ENCODE measurements around the gene SLC66A2.

Gene SLC66A2

DNA sequence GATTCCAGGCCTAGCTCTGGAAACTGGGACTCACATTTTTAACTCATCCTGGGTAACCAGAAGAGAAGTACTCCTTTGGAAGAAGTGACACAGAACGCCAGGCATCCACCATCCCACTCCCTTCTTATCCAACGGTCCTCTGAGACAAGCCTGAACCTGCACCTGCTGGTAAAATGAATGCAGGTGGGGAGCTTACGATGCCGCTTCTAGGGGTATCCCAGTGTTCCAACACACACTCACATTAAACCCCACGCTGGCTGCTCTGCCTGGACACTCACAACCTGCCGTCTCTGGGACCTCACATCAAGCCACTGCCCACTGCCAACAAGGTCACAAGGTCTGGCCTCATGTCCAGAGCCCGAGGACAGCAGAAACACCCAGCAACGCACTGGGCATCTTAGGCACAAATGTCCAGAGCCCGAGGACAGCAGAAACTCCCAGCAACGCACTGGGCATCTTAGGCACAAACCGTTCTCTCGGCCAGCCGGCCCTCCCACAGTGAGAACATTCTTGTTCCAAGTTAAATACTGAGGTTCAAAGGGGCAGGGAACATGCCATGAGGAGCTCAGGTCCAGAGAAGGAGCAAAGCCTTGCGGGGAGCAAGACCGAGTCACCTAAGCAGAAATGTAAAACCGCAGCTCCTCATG lies 9.9 kb downstream of the SLC66A2 start:
- Mint-ChIP-seq H3K9me3 (peaks cover 4% of the 10 kb centered on the region), H3K36me3 (ENCODE audit: low read depth) (peaks cover 30% of the 10 kb centered on the region), H3K4me3 (no peak overlapping the region), H3K27ac (no peak overlapping the region), H3K4me1 (ENCODE audit: low read depth) (peaks cover 8% of the 10 kb centered on the region), H3K27me3 (ENCODE audit: low read depth) (no peaks in the 10 kb centered on the region)
- DNase-seq (ENCODE audit: low spot score) = no peak

DNA sequence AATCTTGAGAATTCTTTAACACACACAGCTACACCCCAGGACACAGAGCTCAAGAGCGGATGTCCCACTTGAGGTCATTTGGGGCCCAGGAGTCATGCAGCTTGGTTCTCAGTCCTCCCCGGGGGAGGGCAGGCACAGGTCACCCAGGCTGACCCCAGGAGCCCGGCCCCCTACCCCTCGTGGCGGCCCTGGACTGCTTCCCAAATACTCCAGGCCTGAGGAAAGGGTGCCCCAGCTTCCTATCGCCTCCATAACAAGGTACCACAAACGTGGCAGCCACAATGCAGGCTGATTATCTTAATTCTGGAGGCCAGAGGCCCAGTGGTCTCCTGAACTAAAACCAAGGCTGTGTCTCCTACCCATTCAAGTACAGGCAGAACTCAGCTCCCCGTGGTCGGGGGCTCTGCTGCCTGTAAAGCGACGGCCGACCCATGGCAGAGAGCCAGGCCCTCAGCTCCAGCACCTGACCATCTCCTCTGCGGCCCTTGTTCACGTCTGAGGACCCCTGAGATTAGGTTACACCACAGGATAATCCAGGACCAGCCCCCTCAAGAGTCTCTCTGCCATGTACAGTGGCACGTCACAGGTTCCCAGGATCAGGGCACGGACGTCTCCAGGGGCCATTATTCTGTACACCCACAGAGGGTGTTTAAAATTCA lies 10.5 kb downstream of the SLC66A2 start:
- Mint-ChIP-seq H3K27me3 (ENCODE audit: low read depth) (no peaks in the 10 kb centered on the region), H3K27ac (no peak overlapping the region), H3K9me3 (peaks cover 9% of the 10 kb centered on the region), H3K36me3 (ENCODE audit: low read depth) (peaks cover 36% of the 10 kb centered on the region), H3K4me1 (ENCODE audit: low read depth) (peaks cover 8% of the 10 kb centered on the region), H3K4me3 (no peak overlapping the region)
- DNase-seq (ENCODE audit: low spot score) = no peak

DNA sequence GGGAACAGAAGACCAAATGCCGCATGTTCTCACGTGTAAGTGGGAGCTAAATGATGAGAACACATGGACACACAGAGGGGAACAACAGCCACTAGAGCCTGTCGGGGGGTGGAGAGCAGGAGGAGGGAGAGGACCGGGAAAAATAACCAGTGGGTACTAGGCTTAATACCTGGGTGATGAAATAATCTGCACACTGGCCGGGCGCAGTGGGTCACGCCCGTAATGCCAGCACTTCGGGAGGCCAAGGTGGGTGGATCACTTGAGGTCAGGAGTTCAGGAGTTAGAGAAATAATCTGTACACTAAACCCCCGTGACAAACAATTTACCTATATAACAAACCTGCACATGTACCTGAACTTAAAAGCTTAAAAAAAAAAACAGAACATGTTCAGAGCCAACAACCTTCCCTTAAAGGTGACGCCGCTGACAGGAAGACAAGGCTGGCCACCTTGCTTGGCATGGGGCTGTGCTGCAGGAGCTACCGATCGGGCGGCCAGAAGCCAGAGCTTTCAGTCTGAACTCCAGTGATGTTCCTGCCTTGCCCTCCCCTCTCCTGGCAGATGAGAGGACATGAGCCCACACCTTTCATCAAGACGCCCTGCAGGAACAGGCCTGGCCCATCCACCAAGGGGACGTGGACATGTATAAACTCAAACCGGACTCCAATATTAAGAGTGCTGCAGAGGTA lies 11.2 kb downstream of the SLC66A2 start:
- Mint-ChIP-seq H3K36me3 (ENCODE audit: low read depth) (peaks cover 43% of the 10 kb centered on the region), H3K9me3 (peaks cover 16% of the 10 kb centered on the region), H3K27ac (no peak overlapping the region), H3K4me3 (no peak overlapping the region), H3K27me3 (ENCODE audit: low read depth) (no peaks in the 10 kb centered on the region), H3K4me1 (ENCODE audit: low read depth) (peaks cover 7% of the 10 kb centered on the region)
- no peak for DNase-seq (ENCODE audit: low spot score)

DNA sequence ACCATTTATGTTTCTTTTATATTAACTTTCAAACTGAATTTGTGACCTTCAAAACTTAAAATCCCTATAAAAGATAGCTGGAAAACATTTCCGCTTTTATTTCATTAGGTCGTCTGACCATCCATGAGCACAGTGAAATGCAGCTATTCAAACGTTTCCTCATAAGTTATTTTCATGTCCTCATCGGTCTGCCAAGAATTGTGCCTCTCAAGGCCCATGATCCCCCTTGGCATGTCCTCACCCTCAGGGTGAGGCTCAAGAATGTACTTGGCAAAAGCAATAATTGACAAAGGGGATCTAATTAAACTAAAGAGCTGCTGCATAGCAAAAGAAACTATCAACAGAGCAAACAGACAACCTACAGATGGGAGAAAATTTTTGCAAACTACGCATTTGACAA lies 12.4 kb downstream of the SLC66A2 start:
- no peak overlapping the region for H3K27ac Mint-ChIP-seq
- no peaks in the 10 kb centered on the region for H3K4me1 Mint-ChIP-seq (ENCODE audit: low read depth)
- H3K9me3 Mint-ChIP-seq = peaks cover 17% of the 10 kb centered on the region
- peaks cover 53% of the 10 kb centered on the region for H3K36me3 Mint-ChIP-seq (ENCODE audit: low read depth)
- DNase-seq (ENCODE audit: low spot score) = no peak
- H3K4me3 Mint-ChIP-seq = no peak overlapping the region
- H3K27me3 Mint-ChIP-seq (ENCODE audit: low read depth) = no peaks in the 10 kb centered on the region

GRCh38 chr18:79938196-79938595 lies 13.3 kb downstream of the SLC66A2 start:
- Mint-ChIP-seq H3K36me3 (ENCODE audit: low read depth) (peaks cover 62% of the 10 kb centered on the region), H3K9me3 (peaks cover 24% of the 10 kb centered on the region), H3K4me3 (no peak overlapping the region), H3K27me3 (ENCODE audit: low read depth) (no peaks in the 10 kb centered on the region), H3K27ac (peak overlapping the region; percentile 41), H3K4me1 (ENCODE audit: low read depth) (no peaks in the 10 kb centered on the region)
- DNase-seq (ENCODE audit: low spot score) = no peak

GRCh38 chr18:79937103-79937860 lies 14.2 kb downstream of the SLC66A2 start:
- H3K27ac Mint-ChIP-seq = no peak overlapping the region
- no peaks in the 10 kb centered on the region for H3K27me3 Mint-ChIP-seq (ENCODE audit: low read depth)
- no peaks in the 10 kb centered on the region for H3K4me1 Mint-ChIP-seq (ENCODE audit: low read depth)
- peaks cover 33% of the 10 kb centered on the region for H3K9me3 Mint-ChIP-seq
- H3K36me3 Mint-ChIP-seq (ENCODE audit: low read depth) = peaks cover 72% of the 10 kb centered on the region
- no peak for DNase-seq (ENCODE audit: low spot score)
- no peak overlapping the region for H3K4me3 Mint-ChIP-seq

DNA sequence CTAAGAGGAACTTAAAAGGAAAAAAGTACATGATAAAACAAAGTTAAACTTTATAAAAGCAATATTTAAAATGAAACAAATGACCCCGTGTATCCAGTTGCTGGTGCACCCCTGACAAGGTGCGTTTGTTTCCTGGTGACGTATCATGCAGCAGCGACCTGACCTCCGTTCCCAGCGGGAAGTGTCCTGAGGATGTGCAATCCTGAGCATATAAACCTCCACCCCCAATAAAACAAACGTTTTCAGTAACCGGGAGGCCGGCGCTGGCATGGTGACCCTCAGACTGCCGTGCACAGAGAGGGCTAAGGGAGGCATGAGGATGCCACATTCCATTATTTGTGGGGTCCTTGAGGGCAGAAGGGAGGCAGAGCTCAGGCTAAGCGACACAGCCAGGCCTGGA lies 14.8 kb downstream of the SLC66A2 start:
- Mint-ChIP-seq H3K27ac (no peak overlapping the region), H3K36me3 (ENCODE audit: low read depth) (peaks cover 72% of the 10 kb centered on the region), H3K4me3 (no peak overlapping the region), H3K9me3 (peaks cover 38% of the 10 kb centered on the region), H3K4me1 (ENCODE audit: low read depth) (no peaks in the 10 kb centered on the region), H3K27me3 (ENCODE audit: low read depth) (no peaks in the 10 kb centered on the region)
- DNase-seq (ENCODE audit: low spot score) = no peak

GRCh38 chr18:79935925-79936324 lies 15.5 kb downstream of the SLC66A2 start:
- H3K27ac Mint-ChIP-seq = no peak overlapping the region
- peaks cover 44% of the 10 kb centered on the region for H3K9me3 Mint-ChIP-seq
- H3K4me1 Mint-ChIP-seq (ENCODE audit: low read depth) = no peaks in the 10 kb centered on the region
- H3K27me3 Mint-ChIP-seq (ENCODE audit: low read depth) = no peaks in the 10 kb centered on the region
- H3K4me3 Mint-ChIP-seq = no peak overlapping the region
- H3K36me3 Mint-ChIP-seq (ENCODE audit: low read depth) = peaks cover 77% of the 10 kb centered on the region
- DNase-seq (ENCODE audit: low spot score) = no peak

DNA sequence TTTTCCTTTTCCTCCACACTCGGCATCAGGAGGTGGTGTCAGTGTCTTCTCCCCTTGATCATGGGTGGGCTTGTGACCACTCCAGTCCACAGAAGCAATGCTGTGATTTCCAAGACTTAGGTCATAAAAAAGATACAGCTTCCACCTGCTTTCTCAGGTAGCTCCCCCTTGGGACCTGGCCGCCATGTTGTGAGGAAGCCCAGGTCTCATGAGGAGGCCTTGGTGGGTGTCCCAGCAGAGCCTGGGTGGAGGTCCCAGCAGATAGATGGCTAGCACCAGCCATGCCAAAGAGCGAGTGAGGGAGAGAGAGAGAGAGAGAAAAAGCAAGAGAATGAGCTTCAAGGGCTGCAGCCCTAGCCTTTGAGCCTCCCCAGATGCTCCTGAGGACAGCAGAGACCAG lies 16.0 kb downstream of the SLC66A2 start:
- Mint-ChIP-seq H3K27me3 (ENCODE audit: low read depth) (no peaks in the 10 kb centered on the region), H3K27ac (no peak overlapping the region), H3K4me1 (ENCODE audit: low read depth) (no peaks in the 10 kb centered on the region), H3K4me3 (no peak overlapping the region), H3K36me3 (ENCODE audit: low read depth) (peaks cover 77% of the 10 kb centered on the region), H3K9me3 (peaks cover 45% of the 10 kb centered on the region)
- DNase-seq (ENCODE audit: low spot score) = no peak

DNA sequence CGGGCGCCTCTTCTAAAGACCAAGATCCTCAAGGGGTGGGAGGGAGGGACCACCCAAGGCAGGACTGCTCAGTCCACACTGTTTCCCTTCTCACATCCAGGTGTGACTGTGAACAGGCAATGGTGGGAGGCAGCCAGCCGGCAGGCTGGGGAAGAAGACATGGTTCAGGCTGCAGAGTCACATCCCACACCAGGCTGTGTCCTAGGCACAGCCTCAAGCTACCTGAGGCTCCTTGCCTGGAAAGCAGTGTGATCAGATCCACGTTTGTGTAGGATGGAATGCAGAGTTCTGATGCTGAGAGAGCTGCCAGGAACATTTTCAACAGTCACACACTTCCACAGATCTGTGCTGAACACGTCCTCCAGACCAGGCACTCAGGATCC lies 16.4 kb downstream of the SLC66A2 start:
- peaks cover 49% of the 10 kb centered on the region for H3K9me3 Mint-ChIP-seq
- peaks cover 81% of the 10 kb centered on the region for H3K36me3 Mint-ChIP-seq (ENCODE audit: low read depth)
- H3K27ac Mint-ChIP-seq = no peak overlapping the region
- DNase-seq (ENCODE audit: low spot score) = no peak
- H3K4me3 Mint-ChIP-seq = no peak overlapping the region
- H3K27me3 Mint-ChIP-seq (ENCODE audit: low read depth) = no peaks in the 10 kb centered on the region
- no peaks in the 10 kb centered on the region for H3K4me1 Mint-ChIP-seq (ENCODE audit: low read depth)

- H3K9me3 Mint-ChIP-seq = peaks cover 55% of the 10 kb centered on the region
- H3K27ac Mint-ChIP-seq = no peak overlapping the region
- H3K36me3 Mint-ChIP-seq (ENCODE audit: low read depth) = peaks cover 85% of the 10 kb centered on the region
- no peak for DNase-seq (ENCODE audit: low spot score)
- no peaks in the 10 kb centered on the region for H3K27me3 Mint-ChIP-seq (ENCODE audit: low read depth)
- no peak overlapping the region for H3K4me3 Mint-ChIP-seq
- H3K4me1 Mint-ChIP-seq (ENCODE audit: low read depth) = no peaks in the 10 kb centered on the region
These were observed 16.9 kb downstream of the SLC66A2 start for GRCh38 chr18:79934311-79935097.

DNA sequence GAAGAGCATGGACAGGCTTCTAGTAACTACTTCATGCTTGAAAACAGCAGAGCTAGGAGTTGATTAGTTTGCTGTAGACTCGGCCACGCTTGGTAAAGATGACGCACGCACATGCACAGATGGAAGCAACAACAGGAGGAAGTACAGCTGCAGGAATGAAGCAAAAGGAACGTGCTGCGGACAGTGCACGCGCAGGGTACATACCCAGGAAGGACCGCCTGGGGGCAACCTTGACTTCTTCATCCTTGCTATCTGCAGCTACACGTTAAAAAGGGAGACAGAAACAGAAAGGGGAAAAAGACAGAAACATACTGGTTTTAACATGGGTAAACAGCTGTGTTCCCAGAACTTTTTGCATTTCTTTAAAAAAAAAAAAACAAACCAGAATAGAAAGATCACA lies 17.7 kb downstream of the SLC66A2 start:
- Mint-ChIP-seq H3K36me3 (ENCODE audit: low read depth) (peaks cover 86% of the 10 kb centered on the region), H3K27ac (no peak overlapping the region), H3K9me3 (peaks cover 62% of the 10 kb centered on the region), H3K27me3 (ENCODE audit: low read depth) (no peaks in the 10 kb centered on the region), H3K4me3 (no peak overlapping the region), H3K4me1 (ENCODE audit: low read depth) (no peaks in the 10 kb centered on the region)
- no peak for DNase-seq (ENCODE audit: low spot score)

GRCh38 chr18:79932907-79933306 lies 18.5 kb downstream of the SLC66A2 start:
- Mint-ChIP-seq H3K36me3 (ENCODE audit: low read depth) (peaks cover 89% of the 10 kb centered on the region), H3K4me1 (ENCODE audit: low read depth) (no peaks in the 10 kb centered on the region), H3K27me3 (ENCODE audit: low read depth) (no peaks in the 10 kb centered on the region), H3K4me3 (no peak overlapping the region), H3K9me3 (peaks cover 65% of the 10 kb centered on the region), H3K27ac (no peak overlapping the region)
- DNase-seq (ENCODE audit: low spot score) = no peak

All from T-helper 2 cell treated with Interferon-gamma antibody and Interleukin-4, amounts not matched to agents 5 μg/mL and 100 μg/mL, for 36 hours (primary cell).